ENCODE data around the gene HLA-DMB.
"Not testable (repeated sequence)": the region's sequence is repeated elsewhere in the genome, so short reads cannot be mapped to it uniquely, and the experiment has no call there.

DNA sequence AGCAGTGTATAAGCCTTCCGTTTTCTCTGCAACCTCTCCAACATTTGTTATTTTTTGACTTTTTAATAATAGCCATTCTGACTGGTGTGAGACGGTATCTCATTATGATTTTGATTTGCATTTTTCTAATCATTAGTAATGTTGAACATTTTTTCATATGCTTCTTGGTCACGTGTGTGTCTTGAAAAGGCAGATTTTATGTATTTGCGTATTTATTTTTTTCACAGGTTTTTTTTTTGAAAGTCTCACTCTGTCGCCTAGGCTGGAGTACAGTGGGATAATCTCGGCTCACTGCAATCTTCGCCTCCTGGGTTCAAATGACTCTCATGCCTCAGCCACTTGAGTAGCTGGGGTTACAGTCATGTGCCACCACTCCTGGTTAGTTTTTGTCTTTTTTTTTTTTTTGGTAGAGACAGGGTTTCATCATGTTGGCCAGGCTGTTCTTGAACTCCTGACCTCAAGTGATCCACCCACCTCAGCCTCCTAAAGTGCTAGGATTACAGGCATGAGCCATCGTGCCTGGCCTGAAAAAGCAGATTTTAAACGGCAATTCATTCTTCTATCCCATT lies 1.8 kb upstream of the HLA-DMB start:
- TF ChIP-seq POLR2AphosphoS5 (IDR thresholded peaks at IDR 0.05; ENCODE audit: low read depth, low read length); TAF1 (IDR thresholded peaks at IDR 0.05; ENCODE audit: borderline replicate concordance, low read depth, low read length): not testable (repeated sequence)

All from GM12892 (cell line).